Fibroblast of the conjunctiva (primary cell): Measurements from ENCODE around the gene TEC.
"Not testable (repeated sequence)": the region's sequence is repeated elsewhere in the genome, so short reads cannot be mapped to it uniquely, and the experiment has no call there.

Experiments
- DNase-seq: peaks from one replicate; pipeline ENCODE4 v3.0.0-alpha.2; 2010; ENCODE audit warnings: low read depth

TEC gene

DNA sequence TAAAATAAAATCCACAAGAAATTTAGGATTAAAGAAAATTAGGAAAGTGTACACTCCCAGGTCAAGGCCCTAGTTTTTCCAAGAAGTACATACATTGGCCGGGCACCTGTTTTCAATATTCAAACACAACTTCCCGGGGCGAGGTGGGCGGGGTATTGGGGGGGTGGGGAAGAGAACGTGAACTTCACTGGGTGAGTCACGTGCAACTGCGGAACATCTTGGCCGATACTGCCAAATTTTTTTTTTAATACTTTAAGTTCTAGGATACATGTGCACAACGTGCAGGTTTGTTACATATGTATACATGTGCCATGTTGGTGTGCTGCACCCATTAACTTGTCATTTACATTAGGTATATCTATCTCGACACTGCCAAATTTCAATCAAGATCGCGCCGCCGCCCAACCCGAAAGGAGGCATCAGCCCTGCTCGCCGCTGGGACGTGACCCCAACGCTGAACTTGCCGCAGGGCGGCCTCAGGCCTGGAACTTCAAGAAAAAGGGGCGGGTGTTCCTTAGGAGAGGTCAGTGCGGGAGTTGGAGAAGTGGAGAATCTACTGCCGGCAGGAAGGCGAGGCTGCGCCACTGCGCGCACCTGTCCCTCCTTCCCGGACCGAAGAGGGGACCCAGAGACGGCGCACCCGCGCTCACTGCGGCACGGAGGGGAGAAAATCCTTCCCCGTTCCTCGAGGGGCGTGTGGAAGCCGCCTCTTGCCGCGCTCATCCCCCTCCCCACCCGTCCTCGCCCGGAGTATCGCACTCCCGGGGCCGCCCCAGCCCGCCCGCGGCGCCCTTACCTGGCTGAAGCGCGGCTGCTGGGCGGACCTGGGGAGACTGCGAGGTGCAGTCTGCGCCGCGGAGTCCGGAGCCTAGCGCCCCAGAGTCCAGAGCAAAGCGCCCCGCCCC lies at the start of gene TEC:
Gene TEC (minus strand): TSS at position 883 of the 905 bp plus-strand sequence. CDS start 41,224 bp downstream, outside the sequence.
- no peak for DNase-seq

DNA sequence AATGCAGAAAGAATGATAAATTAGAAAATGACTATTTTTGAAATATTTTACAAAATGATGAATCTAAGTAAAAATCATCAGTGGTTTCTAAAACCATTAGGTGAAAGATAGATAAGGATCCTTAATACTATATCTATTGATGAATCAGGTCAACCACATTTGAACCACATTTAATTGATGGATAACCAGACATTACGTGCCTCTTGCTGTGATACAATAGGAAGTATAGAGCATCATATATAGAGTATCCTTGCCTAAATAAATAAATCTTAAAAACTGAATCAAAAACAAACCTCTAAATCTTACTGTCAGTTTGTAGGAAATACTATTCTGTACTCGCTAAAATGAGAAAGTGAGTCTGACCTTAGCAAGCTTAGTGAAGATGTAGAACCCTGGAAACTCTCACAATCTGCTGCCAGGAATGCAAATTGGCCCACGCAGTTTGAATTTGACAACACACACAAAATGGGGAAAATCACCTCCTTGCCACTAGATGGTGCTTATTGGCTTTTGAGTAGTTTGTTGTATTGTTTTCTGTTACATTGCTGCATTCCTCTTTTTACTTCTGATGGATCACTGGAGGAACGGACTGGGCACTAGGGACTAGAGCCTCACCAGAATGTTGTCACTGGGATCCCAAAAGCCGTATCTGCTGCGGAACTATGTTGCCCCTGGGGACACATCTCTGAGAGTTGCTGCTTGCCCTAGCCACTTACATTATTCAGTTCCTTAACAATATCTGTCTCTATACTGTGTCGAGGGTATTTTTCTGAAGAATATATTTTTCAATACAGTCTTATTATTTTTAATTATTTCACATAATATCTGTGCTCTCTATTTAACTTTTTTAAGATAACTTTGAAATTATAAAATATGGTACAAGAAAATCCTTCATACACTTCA lies 46.3 kb upstream of the TEC start:
- DNase-seq = no peak

DNA sequence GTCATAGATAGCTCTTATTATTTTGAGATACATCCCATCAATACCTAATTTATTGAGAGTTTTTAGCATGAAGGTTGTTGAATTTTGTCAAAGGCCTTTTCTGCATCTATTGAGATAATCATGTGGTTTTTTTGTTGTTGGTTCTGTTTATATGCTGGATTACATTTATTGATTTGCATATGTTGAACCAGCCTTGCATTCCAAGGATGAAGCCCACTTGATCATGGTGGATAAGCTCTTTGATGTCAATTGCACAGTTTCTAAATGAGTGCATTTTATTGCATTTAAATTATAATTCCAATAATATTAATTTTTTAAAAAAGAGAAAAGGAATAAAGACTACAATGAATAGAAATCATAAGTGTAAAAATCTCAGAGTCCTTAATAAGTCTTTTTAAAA lies 45.1 kb upstream of the TEC start:
- DNase-seq = not testable (repeated sequence)

- DNase-seq = no peak
These were observed 42.3 kb upstream of the TEC start for GRCh38 chr4:48311896-48312295.

- DNase-seq = no peak
These were observed 39.3 kb upstream of the TEC start for GRCh38 chr4:48308901-48309300.

DNA sequence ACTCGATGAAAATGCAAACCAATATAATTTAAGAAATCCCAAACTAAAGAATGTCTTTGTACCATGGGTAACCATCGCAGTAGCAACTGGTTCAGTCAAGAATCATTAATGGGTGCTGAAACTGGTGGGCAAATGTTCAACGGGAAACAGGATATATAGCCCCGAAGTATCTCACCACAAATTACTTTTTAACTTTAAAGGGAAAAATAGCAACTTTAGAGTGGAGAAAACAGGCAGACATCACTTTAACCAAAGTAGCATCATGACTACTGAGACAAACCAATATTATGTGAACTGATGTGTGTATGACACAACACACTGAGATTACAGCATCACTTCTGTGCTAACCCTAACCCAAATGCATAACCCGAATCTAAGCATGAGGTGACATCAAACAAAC lies 37.9 kb upstream of the TEC start:
- no peak for DNase-seq

- no peak for DNase-seq
These were observed 35.9 kb upstream of the TEC start for GRCh38 chr4:48305508-48305907.

DNA sequence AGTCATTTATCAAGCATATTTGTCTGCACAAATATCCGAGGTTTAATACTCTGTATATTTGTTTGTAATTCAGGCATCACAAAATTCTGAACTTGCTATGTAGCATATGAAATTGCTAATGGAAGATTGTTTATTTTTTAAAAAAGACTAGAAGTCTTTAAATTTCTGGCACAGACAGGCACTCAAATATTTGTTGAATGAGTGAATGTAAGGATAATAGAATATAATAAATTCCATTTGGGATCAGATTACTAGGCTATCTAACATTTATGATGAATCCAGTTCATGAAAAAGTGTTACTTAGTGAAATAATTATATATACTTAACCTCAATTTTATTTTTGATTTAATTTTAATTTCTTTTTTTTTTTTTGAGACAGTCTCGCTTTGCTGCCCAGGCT lies 30.4 kb upstream of the TEC start:
- DNase-seq = no peak

GRCh38 chr4:48299560-48299959 lies 29.9 kb upstream of the TEC start:
- DNase-seq = no peak

DNA sequence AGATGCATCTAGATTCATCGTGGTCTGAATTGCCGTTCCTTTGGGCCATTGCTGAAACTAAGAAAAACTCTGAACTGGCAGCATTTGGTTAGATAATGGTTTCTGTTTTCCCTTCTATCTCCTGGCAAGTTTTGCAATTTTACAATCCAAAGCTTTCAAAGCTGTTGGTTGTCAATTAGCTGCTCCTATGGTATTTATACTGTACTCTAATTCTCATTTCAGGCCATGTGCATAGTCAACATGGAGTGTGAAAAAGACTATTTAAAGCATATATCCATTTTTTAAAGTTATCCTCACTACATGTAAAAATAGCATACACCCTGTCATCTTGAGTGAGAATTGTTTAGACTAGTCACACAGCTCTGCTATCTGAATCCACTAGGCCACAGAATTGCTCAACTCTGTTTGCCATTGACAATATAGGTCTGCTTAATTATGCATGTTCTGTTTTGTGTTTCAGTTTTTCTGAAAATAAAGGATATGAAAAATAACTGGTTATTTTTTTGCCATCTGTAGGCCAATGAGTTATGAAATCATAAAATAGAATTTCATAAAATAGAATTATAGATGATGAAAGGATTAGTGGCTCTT lies 27.7 kb upstream of the TEC start:
- no peak for DNase-seq

GRCh38 chr4:48296365-48296764 lies 26.7 kb upstream of the TEC start:
- DNase-seq = no peak

- no peak for DNase-seq
These were observed 25.5 kb upstream of the TEC start for GRCh38 chr4:48295116-48295515.

DNA sequence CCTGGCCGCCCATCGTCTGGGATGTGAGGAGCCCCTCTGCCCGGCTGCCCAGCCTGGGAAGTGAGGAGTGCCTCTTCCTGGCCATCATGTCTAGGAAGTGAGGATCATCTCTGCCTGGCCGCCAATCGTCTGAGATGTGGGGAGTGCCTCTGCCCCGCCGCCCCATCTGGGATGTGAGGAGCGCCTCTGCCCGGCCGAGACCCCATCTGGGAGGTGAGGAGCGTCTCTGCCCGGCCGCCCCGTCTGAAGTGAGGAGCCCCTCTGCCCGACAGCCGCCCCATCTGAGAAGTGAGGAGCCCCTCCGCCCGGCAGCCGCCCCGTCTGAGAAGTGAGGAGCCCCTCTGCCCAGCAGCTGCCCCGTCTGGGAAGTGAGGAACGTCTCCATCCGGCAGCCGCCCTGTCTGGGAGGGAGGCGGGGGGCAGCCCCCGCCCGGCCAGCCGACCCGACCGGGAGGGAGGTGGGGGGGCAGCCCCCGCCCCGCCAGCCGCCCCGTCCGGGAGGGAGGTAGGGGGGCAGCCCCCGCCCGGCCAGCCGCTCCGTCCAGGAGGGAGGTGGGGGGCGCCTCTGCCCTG lies 22.7 kb upstream of the TEC start:
- DNase-seq = not testable (repeated sequence)

GRCh38 chr4:48290146-48290772 lies 20.6 kb upstream of the TEC start:
- no peak for DNase-seq

DNA sequence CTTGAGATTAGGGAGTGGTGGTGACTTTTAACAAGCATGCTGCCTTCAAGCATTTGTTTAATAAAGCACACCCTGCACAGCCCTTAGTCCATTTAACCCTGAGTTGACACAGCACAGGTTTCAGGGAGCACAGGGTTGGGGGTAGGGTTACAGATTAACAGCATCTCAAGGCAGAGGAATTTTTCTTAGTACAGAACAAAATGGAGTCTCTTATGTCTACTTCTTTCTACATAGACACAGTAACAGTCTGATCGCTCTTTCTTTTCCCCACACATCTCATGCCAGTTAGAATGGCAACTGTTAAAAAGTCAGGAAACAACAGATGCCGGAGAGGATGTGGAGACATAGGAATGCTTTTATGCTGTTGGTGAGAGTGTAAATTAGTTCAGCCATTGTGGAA lies 16.4 kb upstream of the TEC start:
- not testable (repeated sequence) for DNase-seq

- DNase-seq = not testable (repeated sequence)
These were observed 16.0 kb upstream of the TEC start for GRCh38 chr4:48285640-48286039.

GRCh38 chr4:48275686-48276085 lies 6.0 kb upstream of the TEC start:
- DNase-seq = no peak

- DNase-seq = peak; percentile 45
These were observed 5.6 kb upstream of the TEC start for GRCh38 chr4:48275247-48275646.

- no peak for DNase-seq
These were observed 2.0 kb upstream of the TEC start for GRCh38 chr4:48271626-48272025.

- DNase-seq = no peak
These were observed 1.4 kb upstream of the TEC start for GRCh38 chr4:48270951-48271473.

GRCh38 chr4:48270523-48270897 lies 872 bp upstream of the TEC start:
- no peak for DNase-seq
